Measurements from ENCODE around the gene PPIA.

The PPIA gene

GRCh38 chr7:44765579-44766415 is 30.7 kb upstream of the PPIA start:
- Histone ChIP-seq H3K9me3 (replicated peaks; ENCODE audit: low read length) (no peaks in the 10 kb centered on the region), H3K9ac (ENCODE audit: low read depth, low read length) (no peak overlapping the region)

GRCh38 chr7:44766416-44766801 is 30.1 kb upstream of the PPIA start:
- H3K4me2 ChIP-seq (ENCODE audit: low read length): no peak overlapping the region
- no peaks in the 10 kb centered on the region for H3K27me3 ChIP-seq (ENCODE audit: control insufficient read depth, insufficient read depth, low read length)
- H3K9me3 ChIP-seq (replicated peaks; ENCODE audit: low read length): no peaks in the 10 kb centered on the region
- H3K9ac ChIP-seq (ENCODE audit: low read depth, low read length): no peak overlapping the region
- H3K36me3 ChIP-seq (ENCODE audit: insufficient read depth, low read length): peaks cover 52% of the 10 kb centered on the region
- peaks cover 43% of the 10 kb centered on the region for H3K4me1 ChIP-seq (ENCODE audit: control insufficient read depth, insufficient read depth, low read length)
- H3K4me3 ChIP-seq (ENCODE audit: low read length): no peak overlapping the region

More at GRCh38 chr7:44765579-44766415, 30.7 kb upstream of the PPIA start:
- Histone ChIP-seq H3K4me3 (ENCODE audit: low read length) (no peak overlapping the region), H3K4me1 (ENCODE audit: control insufficient read depth, insufficient read depth, low read length) (peaks cover 43% of the 10 kb centered on the region), H3K36me3 (ENCODE audit: insufficient read depth, low read length) (peaks cover 58% of the 10 kb centered on the region), H3K4me2 (ENCODE audit: low read length) (no peak overlapping the region), H3K27me3 (ENCODE audit: control insufficient read depth, insufficient read depth, low read length) (no peaks in the 10 kb centered on the region)

- peaks cover 49% of the 10 kb centered on the region for H3K36me3 ChIP-seq (ENCODE audit: insufficient read depth, low read length)
- H3K9ac ChIP-seq (ENCODE audit: low read depth, low read length): no peak overlapping the region
- no peaks in the 10 kb centered on the region for H3K27me3 ChIP-seq (ENCODE audit: control insufficient read depth, insufficient read depth, low read length)
- peak overlapping the region; percentile 10 for H3K4me2 ChIP-seq (ENCODE audit: low read length)
- peaks cover 38% of the 10 kb centered on the region for H3K4me1 ChIP-seq (ENCODE audit: control insufficient read depth, insufficient read depth, low read length)
- no peak overlapping the region for H3K4me3 ChIP-seq (ENCODE audit: low read length)
- H3K9me3 ChIP-seq (replicated peaks; ENCODE audit: low read length): no peaks in the 10 kb centered on the region
Measured at GRCh38 chr7:44767134-44767911, 29.2 kb upstream of the PPIA start.

- peak overlapping the region; percentile 35 for H3K4me2 ChIP-seq (ENCODE audit: low read length)
- no peak overlapping the region for H3K4me3 ChIP-seq (ENCODE audit: low read length)
- H3K9me3 ChIP-seq (replicated peaks; ENCODE audit: low read length): no peaks in the 10 kb centered on the region
- no peak overlapping the region for H3K9ac ChIP-seq (ENCODE audit: low read depth, low read length)
- H3K27me3 ChIP-seq (ENCODE audit: control insufficient read depth, insufficient read depth, low read length): no peaks in the 10 kb centered on the region
- H3K4me1 ChIP-seq (ENCODE audit: control insufficient read depth, insufficient read depth, low read length): peaks cover 34% of the 10 kb centered on the region
- peaks cover 44% of the 10 kb centered on the region for H3K36me3 ChIP-seq (ENCODE audit: insufficient read depth, low read length)
Measured at GRCh38 chr7:44767912-44768627, 28.4 kb upstream of the PPIA start.

GRCh38 chr7:44768628-44769371 is 27.7 kb upstream of the PPIA start:
- H3K27me3 ChIP-seq (ENCODE audit: control insufficient read depth, insufficient read depth, low read length): no peaks in the 10 kb centered on the region
- H3K9ac ChIP-seq (ENCODE audit: low read depth, low read length): no peak overlapping the region
- peak overlapping the region; percentile 35 for H3K4me2 ChIP-seq (ENCODE audit: low read length)
- H3K4me3 ChIP-seq (ENCODE audit: low read length): no peak overlapping the region
- peaks cover 34% of the 10 kb centered on the region for H3K4me1 ChIP-seq (ENCODE audit: control insufficient read depth, insufficient read depth, low read length)
- H3K9me3 ChIP-seq (replicated peaks; ENCODE audit: low read length): no peaks in the 10 kb centered on the region
- H3K36me3 ChIP-seq (ENCODE audit: insufficient read depth, low read length): peaks cover 36% of the 10 kb centered on the region

GRCh38 chr7:44769376-44769775 is 27.1 kb upstream of the PPIA start:
- Histone ChIP-seq H3K4me3 (ENCODE audit: low read length) (no peak overlapping the region), H3K27me3 (ENCODE audit: control insufficient read depth, insufficient read depth, low read length) (no peaks in the 10 kb centered on the region), H3K36me3 (ENCODE audit: insufficient read depth, low read length) (peaks cover 31% of the 10 kb centered on the region), H3K9me3 (replicated peaks; ENCODE audit: low read length) (no peaks in the 10 kb centered on the region), H3K4me2 (ENCODE audit: low read length) (peak overlapping the region; percentile 53), H3K9ac (ENCODE audit: low read depth, low read length) (no peak overlapping the region), H3K4me1 (ENCODE audit: control insufficient read depth, insufficient read depth, low read length) (peaks cover 34% of the 10 kb centered on the region)

- Histone ChIP-seq H3K4me2 (ENCODE audit: low read length) (peak overlapping the region; percentile 53), H3K27me3 (ENCODE audit: control insufficient read depth, insufficient read depth, low read length) (no peaks in the 10 kb centered on the region), H3K4me1 (ENCODE audit: control insufficient read depth, insufficient read depth, low read length) (peaks cover 34% of the 10 kb centered on the region), H3K9ac (ENCODE audit: low read depth, low read length) (no peak overlapping the region), H3K9me3 (replicated peaks; ENCODE audit: low read length) (no peaks in the 10 kb centered on the region), H3K4me3 (ENCODE audit: low read length) (no peak overlapping the region), H3K36me3 (ENCODE audit: insufficient read depth, low read length) (peaks cover 26% of the 10 kb centered on the region)
Measured at GRCh38 chr7:44769776-44770294, 26.6 kb upstream of the PPIA start.

GRCh38 chr7:44771358-44771757 is 25.1 kb upstream of the PPIA start:
- H3K4me1 ChIP-seq (ENCODE audit: control insufficient read depth, insufficient read depth, low read length): peaks cover 34% of the 10 kb centered on the region
- no peak overlapping the region for H3K4me2 ChIP-seq (ENCODE audit: low read length)
- no peaks in the 10 kb centered on the region for H3K27me3 ChIP-seq (ENCODE audit: control insufficient read depth, insufficient read depth, low read length)
- H3K9ac ChIP-seq (ENCODE audit: low read depth, low read length): no peak overlapping the region
- peaks cover 15% of the 10 kb centered on the region for H3K36me3 ChIP-seq (ENCODE audit: insufficient read depth, low read length)
- H3K9me3 ChIP-seq (replicated peaks; ENCODE audit: low read length): no peaks in the 10 kb centered on the region
- H3K4me3 ChIP-seq (ENCODE audit: low read length): no peak overlapping the region

- Histone ChIP-seq H3K9me3 (replicated peaks; ENCODE audit: low read length) (no peaks in the 10 kb centered on the region), H3K27me3 (ENCODE audit: control insufficient read depth, insufficient read depth, low read length) (no peaks in the 10 kb centered on the region), H3K4me2 (ENCODE audit: low read length) (no peak overlapping the region), H3K9ac (ENCODE audit: low read depth, low read length) (no peak overlapping the region), H3K4me3 (ENCODE audit: low read length) (no peak overlapping the region), H3K36me3 (ENCODE audit: insufficient read depth, low read length) (peaks cover 4% of the 10 kb centered on the region), H3K4me1 (ENCODE audit: control insufficient read depth, insufficient read depth, low read length) (peaks cover 29% of the 10 kb centered on the region)
Measured at GRCh38 chr7:44772440-44772839, 24.0 kb upstream of the PPIA start.

- no peak overlapping the region for H3K4me3 ChIP-seq (ENCODE audit: low read length)
- no peak overlapping the region for H3K4me2 ChIP-seq (ENCODE audit: low read length)
- peaks cover 25% of the 10 kb centered on the region for H3K4me1 ChIP-seq (ENCODE audit: control insufficient read depth, insufficient read depth, low read length)
- no peaks in the 10 kb centered on the region for H3K27me3 ChIP-seq (ENCODE audit: control insufficient read depth, insufficient read depth, low read length)
- H3K9ac ChIP-seq (ENCODE audit: low read depth, low read length): no peak overlapping the region
- no peaks in the 10 kb centered on the region for H3K9me3 ChIP-seq (replicated peaks; ENCODE audit: low read length)
- H3K36me3 ChIP-seq (ENCODE audit: insufficient read depth, low read length): no peaks in the 10 kb centered on the region
Measured at GRCh38 chr7:44772867-44773266, 23.6 kb upstream of the PPIA start.
